ENCODE data around the gene CCNK. TPM values are rescaled to one million over a fixed set of nuclear protein-coding genes. Genes with fewer than 3 reads are reported as not detected.

CCNK gene
- total RNA-seq, 1 experiment from 2014 or later = 19.0 TPM

- POLR2A ChIA-PET (ENCODE audit: unreplicated experiment) = no interaction called here
- DNase-seq = no peak
- intact Hi-C loops (cut with micrococcal nuclease; ENCODE audit: unreplicated experiment) = no loop called here
- Histone ChIP-seq H3K4me2 (no peak overlapping the region), H3K4me1 (replicated peaks; ENCODE audit: insufficient read depth) (no peaks in the 10 kb centered on the region), H3K27ac (no peak overlapping the region), H3K36me3 (ENCODE audit: low read depth) (no peaks in the 10 kb centered on the region), H3K79me2 (ENCODE audit: low read depth) (0 out of 2 replicates have a peak, but pooled peaks cover 9% of the 10 kb centered on the region), H3F3A (ENCODE audit: insufficient read depth, low read depth) (no peaks in the 10 kb centered on the region), H4K20me1 (ENCODE audit: insufficient read depth) (peaks cover 3% of the 10 kb centered on the region; the same call in 1 of the 2 replicates), H2AFZ (no peak overlapping the region), H3K9me3 (ENCODE audit: insufficient read depth, low read depth) (no peaks in the 10 kb centered on the region), H3K27me3 (ENCODE audit: insufficient read depth, low read depth) (no peaks in the 10 kb centered on the region), H3K9me2 (ENCODE audit: insufficient read depth) (no peaks in the 10 kb centered on the region), H3K4me3 (no peak overlapping the region)
- CTCF ChIA-PET = no interaction called here
- no peak for TF ChIP-seq EZH2 (IDR thresholded peaks at IDR 0.05; ENCODE audit: low read depth)
- no peak for TF ChIP-seq CTCF (conservative IDR thresholded peaks at IDR 0.05)
- BruUV-seq (replicated peaks) = no TSS peak
These were observed 14.5 kb upstream of the CCNK start for GRCh38 chr14:99466758-99467157.

- TF ChIP-seq EZH2 (IDR thresholded peaks at IDR 0.05; ENCODE audit: low read depth) (no peak), CTCF (conservative IDR thresholded peaks at IDR 0.05) (no peak)
- no peaks in the 10 kb centered on the region for H3K36me3 ChIP-seq (ENCODE audit: low read depth)
- H3K4me3 ChIP-seq = no peak overlapping the region
- intact Hi-C loops (cut with micrococcal nuclease; ENCODE audit: unreplicated experiment) = no loop called here
- no peak overlapping the region for H3K27ac ChIP-seq
- H3K9me2 ChIP-seq (ENCODE audit: insufficient read depth) = no peaks in the 10 kb centered on the region
- no peak for DNase-seq
- H4K20me1 ChIP-seq (ENCODE audit: insufficient read depth) = peaks cover 3% of the 10 kb centered on the region
- no peak overlapping the region for H2AFZ ChIP-seq
- POLR2A ChIA-PET (ENCODE audit: unreplicated experiment) = interaction anchor here (0.8 kb wide), 1 partner anchor 863 kb away, joined by 35 read pairs; no protein-coding TSS in a partner anchor
- CTCF ChIA-PET = no interaction called here
- H3K4me1 ChIP-seq (replicated peaks; ENCODE audit: insufficient read depth) = no peaks in the 10 kb centered on the region
- H3K79me2 ChIP-seq (ENCODE audit: low read depth) = peaks cover 13% of the 10 kb centered on the region; the same call in 1 of the 2 replicates
- H3F3A ChIP-seq (ENCODE audit: insufficient read depth, low read depth) = no peaks in the 10 kb centered on the region
- no peaks in the 10 kb centered on the region for H3K27me3 ChIP-seq (ENCODE audit: insufficient read depth, low read depth)
- no TSS peak for BruUV-seq (replicated peaks)
- H3K9me3 ChIP-seq (ENCODE audit: insufficient read depth, low read depth) = no peaks in the 10 kb centered on the region
- no peak overlapping the region for H3K4me2 ChIP-seq
These were observed 13.7 kb upstream of the CCNK start for GRCh38 chr14:99467336-99468078.

- DNase-seq = no peak
- POLR2A ChIA-PET (ENCODE audit: unreplicated experiment) = interaction anchor here (0.8 kb wide), 1 partner anchor 862 kb away, joined by 35 read pairs; no protein-coding TSS in a partner anchor
- peaks cover 5% of the 10 kb centered on the region for H4K20me1 ChIP-seq (ENCODE audit: insufficient read depth)
These were observed 13.1 kb upstream of the CCNK start for GRCh38 chr14:99468081-99468480.

More at GRCh38 chr14:99468081-99468480, 13.1 kb upstream of the CCNK start:
- TF ChIP-seq CTCF (conservative IDR thresholded peaks at IDR 0.05) = no peak
- no peak for TF ChIP-seq EZH2 (IDR thresholded peaks at IDR 0.05; ENCODE audit: low read depth)
- Histone ChIP-seq H3K4me3 (no peak overlapping the region), H3K36me3 (ENCODE audit: low read depth) (no peaks in the 10 kb centered on the region), H3K9me3 (ENCODE audit: insufficient read depth, low read depth) (no peaks in the 10 kb centered on the region), H3F3A (ENCODE audit: insufficient read depth, low read depth) (no peaks in the 10 kb centered on the region), H3K79me2 (ENCODE audit: low read depth) (peaks cover 18% of the 10 kb centered on the region; the same call in 1 of the 2 replicates), H3K4me2 (no peak overlapping the region), H3K9me2 (ENCODE audit: insufficient read depth) (no peaks in the 10 kb centered on the region), H3K27me3 (ENCODE audit: insufficient read depth, low read depth) (no peaks in the 10 kb centered on the region), H3K27ac (no peak overlapping the region), H2AFZ (no peak overlapping the region), H3K4me1 (replicated peaks; ENCODE audit: insufficient read depth) (no peaks in the 10 kb centered on the region)
- intact Hi-C loops (cut with micrococcal nuclease; ENCODE audit: unreplicated experiment) = no loop called here
- CTCF ChIA-PET = no interaction called here
- no TSS peak for BruUV-seq (replicated peaks)
